Erythroblast (primary cell): Measurements from ENCODE around the gene PCIF1.

Experiments
- DNase-seq, 2 experiments: peaks; one replicate each; lab custom pipeline; 2025; lab: John Stamatoyannopoulos, UW
- GATA1 ChIP-seq: IDR thresholded peaks from 2 replicates; pipeline ENCODE4 v1.6.1; 2011; ENCODE audit warnings: low read depth, mild to moderate bottlenecking, control low read depth, low read length, moderate library complexity
- POLR2A ChIP-seq: IDR thresholded peaks from 2 replicates; pipeline ENCODE4 v1.6.1; 2011; ENCODE audit warnings: mild to moderate bottlenecking, low read length

PCIF1 gene

DNA sequence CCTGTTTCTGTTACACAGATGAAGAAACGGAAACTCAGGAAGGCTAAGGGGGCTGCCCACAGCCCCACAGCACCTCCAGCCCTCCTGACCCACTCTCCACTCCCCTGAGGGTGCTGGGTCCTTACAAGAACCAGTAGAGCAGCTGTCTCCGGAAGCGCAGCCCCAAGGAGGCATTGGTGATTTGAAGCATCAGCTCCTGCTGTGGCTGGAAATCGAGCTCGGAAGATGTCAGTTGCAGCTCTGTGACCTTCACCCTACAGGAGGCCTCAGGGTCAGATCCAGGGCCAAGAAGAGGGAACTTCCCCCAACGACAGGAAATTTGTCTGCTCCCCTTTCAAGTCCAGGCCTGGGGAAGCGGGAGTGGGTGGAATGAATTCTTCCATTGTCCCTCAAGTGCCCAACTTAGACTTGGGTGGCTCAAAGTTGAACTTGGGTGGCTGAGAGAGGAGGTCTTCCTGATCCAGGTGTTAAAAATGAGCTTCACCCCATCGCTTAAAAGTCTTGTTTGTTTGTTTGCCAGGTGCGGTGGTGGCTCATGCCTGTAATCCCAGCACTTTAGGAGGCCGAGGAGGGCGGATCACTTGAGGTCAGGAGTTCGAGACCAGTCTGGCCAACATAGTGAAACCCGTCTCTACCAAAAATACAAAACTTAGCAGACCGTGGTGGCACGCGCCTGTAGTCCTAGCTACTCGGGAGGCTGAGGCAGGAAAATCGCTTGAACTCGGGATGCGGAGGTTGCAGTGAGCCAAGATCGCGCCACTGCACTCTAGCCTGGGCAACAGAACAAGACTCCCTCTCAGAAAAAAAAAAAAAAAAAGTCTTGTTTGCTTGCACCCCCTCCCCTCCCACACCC is 24.4 kb upstream of the PCIF1 start:
- peak in 1 of 2 experiments; percentile 30 for DNase-seq
- TF ChIP-seq POLR2A (no peak), GATA1 (no peak)

DNA sequence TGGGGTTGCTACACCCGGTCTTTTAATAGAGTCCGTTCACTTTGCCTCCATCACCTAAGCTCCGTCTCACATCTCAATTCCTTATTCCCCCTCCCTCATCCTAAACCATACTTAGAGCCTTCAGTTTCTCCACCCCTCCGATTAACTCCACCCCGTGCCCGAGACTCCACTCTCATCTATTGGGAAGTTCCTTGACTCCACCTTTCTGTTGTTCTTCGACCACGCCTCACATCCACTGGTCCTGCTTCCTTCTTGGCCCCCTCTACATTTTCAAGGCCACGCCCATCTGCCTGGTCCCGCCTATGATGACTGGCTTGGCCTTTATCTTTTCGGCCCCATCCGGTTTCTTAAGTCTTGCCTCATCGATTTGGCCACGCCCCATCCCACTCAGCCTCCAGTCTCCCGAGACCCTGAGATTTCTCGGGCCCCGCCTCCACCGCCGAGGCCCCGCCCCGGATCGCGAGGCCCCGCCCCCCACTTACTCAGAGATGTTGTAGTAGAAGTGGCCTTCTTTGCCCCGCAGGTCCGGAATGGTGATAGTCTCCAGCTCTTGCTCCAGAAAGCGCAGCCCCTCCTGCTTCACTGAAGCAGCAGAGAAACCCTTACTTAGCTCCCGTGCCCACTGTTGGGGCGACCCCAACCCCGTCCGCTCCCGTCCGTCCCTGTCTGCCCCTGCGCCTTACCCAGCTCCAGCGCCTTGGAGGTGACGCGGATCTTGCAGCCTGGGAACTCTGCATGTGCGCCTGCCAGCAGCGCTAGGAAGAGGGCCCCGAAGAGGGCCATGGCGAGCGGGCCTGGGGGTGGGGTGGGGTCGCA is 23.6 kb upstream of the PCIF1 start:
- peak; percentile 100 for DNase-seq
- peak; percentile 64 for TF ChIP-seq POLR2A
- TF ChIP-seq GATA1 = no peak

- DNase-seq = peak; percentile 66 to 69
- no peak for TF ChIP-seq GATA1
- peak; percentile 9 for TF ChIP-seq POLR2A
Observed at GRCh38 chr20:45911486-45912343, 22.8 kb upstream of the PCIF1 start, which contains the start of gene PLTP. TSS of gene PLTP (minus strand) at chr20:45912155. CDS start at chr20:45911452, 703 bp downstream.

DNA sequence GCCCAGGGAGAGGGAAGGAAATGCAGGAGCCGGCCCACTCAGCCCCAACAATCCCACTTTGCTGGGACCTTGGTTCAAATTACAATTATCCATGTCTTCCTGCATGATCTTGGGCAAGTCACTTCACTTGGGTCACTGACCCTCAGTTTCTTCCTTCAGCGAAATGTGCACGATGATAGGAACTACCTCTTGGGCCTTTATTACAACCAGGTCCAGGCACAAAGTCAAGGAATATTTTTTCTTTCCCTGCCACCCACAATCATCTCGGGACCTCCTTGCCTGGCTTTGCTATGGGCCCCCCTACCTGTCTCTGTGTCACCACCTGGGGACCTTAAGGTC is 22.2 kb upstream of the PCIF1 start:
- TF ChIP-seq GATA1 = no peak
- TF ChIP-seq POLR2A = no peak

GRCh38 chr20:45913116-45913515 is 21.4 kb upstream of the PCIF1 start:
- TF ChIP-seq GATA1 (no peak), POLR2A (no peak)
- DNase-seq = no peak

More for the DNA sequence above, 22.2 kb upstream of the PCIF1 start:
- no peak for DNase-seq

DNA sequence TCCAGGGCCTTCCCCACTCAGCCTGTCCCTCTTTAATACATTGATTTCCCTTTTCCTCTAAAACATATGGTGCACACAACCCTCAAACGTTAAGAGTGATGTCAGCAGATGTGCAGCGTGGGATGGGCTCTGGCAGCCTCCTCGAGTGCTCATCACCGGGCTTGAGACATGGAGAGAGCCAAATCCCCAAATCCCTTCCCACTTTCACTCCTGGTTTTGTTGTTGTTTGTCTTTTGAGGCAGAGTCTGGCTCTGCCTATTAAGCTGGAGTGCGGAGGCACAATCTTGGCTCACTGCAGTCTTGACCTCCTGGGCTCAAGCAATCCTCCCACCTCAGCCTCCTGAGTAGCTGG is 16.7 kb upstream of the PCIF1 start:
- no peak for DNase-seq
- no peak for TF ChIP-seq GATA1

DNA sequence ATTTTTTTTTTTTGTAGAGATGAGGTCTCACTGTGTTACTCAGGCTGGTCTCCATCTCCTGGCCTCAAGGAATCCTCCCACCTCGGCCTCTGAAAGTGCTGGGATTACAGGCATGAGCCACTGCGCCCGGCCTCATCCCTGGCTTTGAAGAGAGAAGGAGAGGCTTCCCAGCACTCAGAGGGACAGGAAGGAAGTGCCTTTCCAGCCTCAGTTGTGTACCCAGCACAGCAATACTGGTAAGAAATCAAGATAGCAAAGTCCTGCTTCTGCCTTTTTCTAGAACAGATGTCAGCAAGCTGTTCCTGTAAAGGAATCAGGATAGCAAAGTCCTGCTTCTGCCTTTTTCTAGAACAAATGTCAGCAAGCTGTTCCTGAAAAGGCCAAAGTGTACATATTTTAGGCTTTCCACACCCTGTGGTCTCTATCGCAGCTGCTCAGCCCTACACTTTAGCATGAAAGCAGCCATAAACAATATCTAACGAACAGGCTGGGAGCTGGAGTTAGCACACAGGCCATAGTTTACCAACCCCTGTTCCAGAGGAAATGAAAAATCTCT is 16.2 kb upstream of the PCIF1 start:
- no peak for TF ChIP-seq POLR2A
- no peak for TF ChIP-seq GATA1
- no peak for DNase-seq

DNA sequence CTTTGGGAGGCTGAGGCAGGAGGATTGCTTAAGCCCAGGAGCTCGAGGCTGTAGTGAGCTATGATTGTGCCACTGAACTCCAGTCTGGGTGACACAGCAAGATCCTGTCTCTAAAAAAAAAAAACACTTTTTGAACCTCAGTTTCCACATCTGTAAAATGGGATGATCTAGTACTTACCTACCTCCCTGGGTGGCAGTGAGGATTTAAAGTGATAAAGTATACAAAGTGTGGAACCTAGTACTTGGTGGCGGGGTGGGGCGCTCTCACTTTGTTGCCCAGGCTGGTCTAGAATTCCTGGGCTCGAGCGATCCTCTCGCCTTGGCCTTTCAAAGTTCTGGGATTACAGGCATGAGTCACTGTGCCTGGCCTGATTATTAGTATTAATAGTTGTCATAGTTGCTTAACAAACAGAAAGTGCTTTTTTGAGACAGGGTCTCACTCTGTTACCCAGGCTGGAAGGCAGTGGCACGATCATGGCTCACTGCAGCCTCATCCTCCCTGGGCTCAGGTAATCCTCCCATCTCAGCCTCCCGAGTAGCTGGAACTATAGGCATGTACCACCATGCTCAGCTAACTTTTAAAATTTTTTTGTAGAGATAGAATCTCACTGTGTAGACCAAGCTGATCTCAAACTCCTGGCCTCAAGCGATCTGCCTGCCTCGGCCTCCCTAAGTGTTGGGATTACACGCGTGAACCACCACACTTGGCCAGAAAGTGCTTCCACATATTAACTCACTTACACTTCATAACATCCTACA is 15.5 kb upstream of the PCIF1 start:
- DNase-seq = no peak
- no peak for TF ChIP-seq GATA1
- TF ChIP-seq POLR2A = no peak

- DNase-seq = no peak
Observed at GRCh38 chr20:45919542-45920399, 14.7 kb upstream of the PCIF1 start.

GRCh38 chr20:45920462-45921336 is 13.8 kb upstream of the PCIF1 start:
- TF ChIP-seq GATA1 (no peak), POLR2A (no peak)
- no peak for DNase-seq

More at GRCh38 chr20:45919542-45920399, 14.7 kb upstream of the PCIF1 start:
- no peak for TF ChIP-seq GATA1
- TF ChIP-seq POLR2A = no peak
